GM23248 (cell line): ENCODE data around the gene DIAPH3. TPM values are rescaled to one million over a fixed set of nuclear protein-coding genes. Genes with fewer than 3 reads are reported as not detected.

Experiments
- DNase-seq: peaks from one replicate; pipeline ENCODE4 v3.0.0-alpha.2; 2015
- H2AFZ ChIP-seq: fragments of 200-600 bp; sonication (generic); 2 replicates; pipeline ENCODE4 v1.6.1; 2016; ENCODE audit warnings: antibody characterized with exemption
- H3F3A ChIP-seq: fragments of 200-600 bp; sonication (generic); 2 replicates; pipeline ENCODE4 v1.6.1; 2016; ENCODE audit warnings: mild to moderate bottlenecking, antibody characterized with exemption, mixed run types; ENCODE audit not compliant: insufficient read depth
- H3K27ac ChIP-seq: fragments of 200-600 bp; sonication (generic); 2 replicates; pipeline ENCODE4 v1.5.1; 2016; ENCODE audit warnings: mild to moderate bottlenecking
- H3K27me3 ChIP-seq: fragments of 200-600 bp; sonication (generic); replicated peaks from 2 replicates; pipeline ENCODE4 v1.6.1; 2016; ENCODE audit warnings: mild to moderate bottlenecking; ENCODE audit not compliant: insufficient read depth
- H3K36me3 ChIP-seq: fragments of 200-600 bp; sonication (generic); 2 replicates; pipeline ENCODE4 v1.6.1; 2016; ENCODE audit warnings: low read depth, mild to moderate bottlenecking
- H3K4me1 ChIP-seq: fragments of 200-600 bp; sonication (generic); 2 replicates; pipeline ENCODE4 v1.6.1; 2016; ENCODE audit warnings: mild to moderate bottlenecking; ENCODE audit not compliant: insufficient read depth
- H3K4me2 ChIP-seq: fragments of 200-600 bp; sonication (generic); one replicate; pipeline ENCODE4 v1.6.1; 2016; ENCODE audit warnings: mild to moderate bottlenecking; ENCODE audit not compliant: unreplicated experiment
- H3K4me3 ChIP-seq: fragments of 200-600 bp; sonication (generic); 2 replicates; pipeline ENCODE4 v1.5.1; 2016; ENCODE audit warnings: mild to moderate bottlenecking
- H3K79me2 ChIP-seq: fragments of 200-600 bp; sonication (generic); 2 replicates; pipeline ENCODE4 v1.6.1; 2016; ENCODE audit warnings: mild to moderate bottlenecking; ENCODE audit not compliant: insufficient read depth
- H3K9ac ChIP-seq: fragments of 200-600 bp; sonication (generic); 2 replicates; pipeline ENCODE4 v1.6.1; 2016; ENCODE audit warnings: mild to moderate bottlenecking
- H3K9me2 ChIP-seq: fragments of 200-600 bp; sonication (generic); 2 replicates; pipeline ENCODE4 v1.6.1; 2016; ENCODE audit warnings: mixed run types, mild to moderate bottlenecking, moderate library complexity; ENCODE audit not compliant: insufficient read depth
- H3K9me3 ChIP-seq: fragments of 200-600 bp; sonication (generic); one replicate; pipeline ENCODE4 v1.6.1; 2017; ENCODE audit warnings: low read depth
- H4K20me1 ChIP-seq: fragments of 200-600 bp; sonication (generic); 2 replicates; pipeline ENCODE4 v1.6.0; 2016; ENCODE audit not compliant: insufficient read depth
- EZH2 ChIP-seq: fragments of 200-600 bp; sonication (generic); IDR thresholded peaks from 2 replicates; pipeline ENCODE4 v1.6.1; 2018; ENCODE audit warnings: antibody characterized with exemption, mild to moderate bottlenecking; ENCODE audit not compliant: insufficient read depth, poor library complexity, severe bottlenecking
- EZH2phosphoT487 ChIP-seq: fragments of 200-600 bp; sonication (generic); IDR thresholded peaks from 2 replicates; pipeline ENCODE4 v1.6.1; 2018; ENCODE audit warnings: antibody characterized with exemption, moderate library complexity, mild to moderate bottlenecking, low read depth; ENCODE audit not compliant: insufficient read depth
- WGBS, 2 experiments: methylation state at CpG; one replicate each; pipeline ENCODE4 v1.1.6; 2015 to 2017; ENCODE audit warnings: low lambda C conversion rate in 2 of 2, low coverage in 1 of 2; ENCODE audit errors: missing lambda C conversion rate in 2 of 2; 5-methylcytosine and 5-hydroxymethylcytosine counted together
- in situ Hi-C: fragments of 300-500 bp; cut with MboI; formaldehyde crosslinking; loops from 2 replicates; pipeline ENCODE4 v1.15.0; 2020
- polyA plus RNA-seq: library from polyadenylated mRNA; unstranded; fragments of >200 nt; fragmentation: Nextera tagmentation; extraction: Ambion mirVana; gene quantifications from 2 replicates; pipeline ENCODE4 v1.2.1, GENCODE V29; 2016
- total RNA-seq: library from RNA; depleted of rRNA; stranded (reverse); fragments of >200 nt; shearing (Covaris generic); gene quantifications from 2 replicates; pipeline ENCODE4 v1.2.3, GENCODE V29; 2014

The DIAPH3 gene
- total and polyA plus RNA-seq, 2 experiments from 2014 or later: 12.1 to 18.1 TPM

GRCh38 chr13:59948686-59949085, 215.0 kb downstream of the DIAPH3 start:
- H3K9ac ChIP-seq: no peak overlapping the region
- no peaks in the 10 kb centered on the region for H3F3A ChIP-seq
- H3K4me1 ChIP-seq: peaks cover 9% of the 10 kb centered on the region; the same call in 1 of the 2 replicates
- no peak overlapping the region for H3K27ac ChIP-seq
- H3K79me2 ChIP-seq: no peaks in the 10 kb centered on the region
- H3K36me3 ChIP-seq: no peaks in the 10 kb centered on the region
- TF ChIP-seq EZH2phosphoT487: no peak
- TF ChIP-seq EZH2: no peak
- H3K4me3 ChIP-seq: no peak overlapping the region
- DNase-seq: no peak
- H4K20me1 ChIP-seq: no peaks in the 10 kb centered on the region
- no peaks in the 10 kb centered on the region for H3K9me2 ChIP-seq
- no peak overlapping the region for H3K4me2 ChIP-seq
- H3K9me3 ChIP-seq: no peaks in the 10 kb centered on the region
- no peaks in the 10 kb centered on the region for H3K27me3 ChIP-seq
- H2AFZ ChIP-seq: no peak overlapping the region
- in situ Hi-C loops: no loop called here

DNA sequence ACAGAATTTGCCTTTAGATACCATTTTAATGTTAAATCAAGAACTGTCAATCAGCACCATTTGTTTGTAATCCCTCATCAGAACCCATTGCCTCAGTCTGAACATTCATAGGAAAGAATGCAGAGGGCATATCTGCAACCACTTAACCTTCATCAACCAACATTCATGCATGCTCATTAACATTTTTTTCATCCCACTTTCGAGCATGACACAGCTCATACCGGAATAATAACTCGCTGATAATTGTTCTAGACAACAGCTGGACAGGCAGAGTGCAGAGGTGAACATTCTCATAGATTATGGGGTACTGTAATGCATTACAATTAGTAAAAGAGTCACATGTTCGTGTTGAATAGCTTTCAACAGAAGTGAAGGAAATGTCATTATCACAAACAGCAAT, 216.8 kb downstream of the DIAPH3 start:
- Histone ChIP-seq H3K4me3 (no peak overlapping the region), H4K20me1 (no peaks in the 10 kb centered on the region), H3K36me3 (no peaks in the 10 kb centered on the region), H3F3A (no peaks in the 10 kb centered on the region), H3K79me2 (no peaks in the 10 kb centered on the region), H2AFZ (no peak overlapping the region), H3K9me2 (no peaks in the 10 kb centered on the region), H3K4me1 (peaks cover 9% of the 10 kb centered on the region; the same call in 1 of the 2 replicates), H3K27ac (no peak overlapping the region), H3K9me3 (no peaks in the 10 kb centered on the region), H3K4me2 (no peak overlapping the region), H3K9ac (no peak overlapping the region), H3K27me3 (no peaks in the 10 kb centered on the region)
- WGBS, 2 experiments: 64 to 65% methylated on average over 4 of the region's 4 CpGs
- peak; percentile 17 for DNase-seq
- TF ChIP-seq EZH2 (no peak), EZH2phosphoT487 (peak; percentile 78; the same call in 1 of the 2 replicates)
- in situ Hi-C loops: no loop called here

GRCh38 chr13:59931621-59932020, 232.1 kb downstream of the DIAPH3 start:
- Histone ChIP-seq H2AFZ (no peak overlapping the region), H3K9ac (no peak overlapping the region), H3K9me3 (no peaks in the 10 kb centered on the region), H3F3A (no peaks in the 10 kb centered on the region), H3K4me2 (no peak overlapping the region), H3K27ac (no peak overlapping the region), H3K9me2 (no peaks in the 10 kb centered on the region; the same call in 1 of the 2 replicates), H3K4me1 (no peaks in the 10 kb centered on the region), H3K27me3 (no peaks in the 10 kb centered on the region), H3K36me3 (no peaks in the 10 kb centered on the region), H3K79me2 (no peaks in the 10 kb centered on the region), H3K4me3 (no peak overlapping the region), H4K20me1 (no peaks in the 10 kb centered on the region)
- DNase-seq: no peak
- in situ Hi-C loops: no loop called here
- WGBS, 2 experiments: 95 to 100% methylated on average over 1 of the region's 1 CpG
- no peak for TF ChIP-seq EZH2phosphoT487
- no peak for TF ChIP-seq EZH2

GRCh38 chr13:59924256-59924655, 239.5 kb downstream of the DIAPH3 start:
- in situ Hi-C loops: loop anchor here (25.0 kb wide), 1 partner anchor 537 kb away; no protein-coding TSS in a partner anchor
- no peaks in the 10 kb centered on the region for H3F3A ChIP-seq
- H4K20me1 ChIP-seq: no peaks in the 10 kb centered on the region
- H3K36me3 ChIP-seq: no peaks in the 10 kb centered on the region
- H3K9me3 ChIP-seq: no peaks in the 10 kb centered on the region
- H3K9me2 ChIP-seq: no peaks in the 10 kb centered on the region; the same call in 1 of the 2 replicates
- no peak overlapping the region for H3K9ac ChIP-seq
- TF ChIP-seq EZH2phosphoT487 (no peak), EZH2 (no peak)
- 91 to 100% methylated on average over 1 of the region's 1 CpG for WGBS, 2 experiments
- no peak for DNase-seq
- no peak overlapping the region for H2AFZ ChIP-seq
- H3K79me2 ChIP-seq: no peaks in the 10 kb centered on the region
- no peaks in the 10 kb centered on the region for H3K27me3 ChIP-seq
- H3K4me1 ChIP-seq: no peaks in the 10 kb centered on the region
- no peak overlapping the region for H3K27ac ChIP-seq
- H3K4me3 ChIP-seq: no peak overlapping the region
- no peak overlapping the region for H3K4me2 ChIP-seq

DNA sequence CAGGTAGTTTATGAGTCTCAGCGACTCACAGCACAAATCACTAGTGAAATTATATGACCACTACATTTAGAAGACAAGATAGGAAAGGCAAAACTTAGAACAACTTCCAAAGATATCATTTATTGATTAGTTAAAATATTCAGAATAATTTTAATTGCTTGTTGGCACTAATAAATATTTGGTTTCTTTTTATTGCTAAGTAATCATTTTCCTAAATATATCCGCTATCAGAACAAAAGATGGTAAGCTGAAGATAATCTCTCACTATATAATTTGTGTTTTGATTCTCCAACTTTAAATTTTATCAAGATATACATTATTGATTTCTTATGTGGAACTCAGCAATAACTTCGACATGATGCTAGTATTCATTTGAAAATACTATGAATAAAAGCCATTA, 248.5 kb downstream of the DIAPH3 start:
- no peaks in the 10 kb centered on the region for H3K79me2 ChIP-seq
- in situ Hi-C loops: loop anchor here (25.0 kb wide), 1 partner anchor 528 kb away; no protein-coding TSS in a partner anchor
- no peaks in the 10 kb centered on the region for H3K9me2 ChIP-seq
- no peaks in the 10 kb centered on the region for H4K20me1 ChIP-seq
- no peak for DNase-seq
- TF ChIP-seq EZH2 (no peak), EZH2phosphoT487 (no peak)
- no peaks in the 10 kb centered on the region for H3K9me3 ChIP-seq
- no peak overlapping the region for H3K4me2 ChIP-seq
- WGBS, 2 experiments: 96 to 99% methylated on average over 3 of the region's 3 CpGs
- H2AFZ ChIP-seq: no peak overlapping the region
- H3K4me3 ChIP-seq: no peak overlapping the region
- H3F3A ChIP-seq: no peaks in the 10 kb centered on the region
- no peaks in the 10 kb centered on the region for H3K27me3 ChIP-seq
- no peak overlapping the region for H3K9ac ChIP-seq
- 0 out of 2 replicates have a peak, but pooled peaks cover 8% of the 10 kb centered on the region for H3K4me1 ChIP-seq
- no peaks in the 10 kb centered on the region for H3K36me3 ChIP-seq
- no peak overlapping the region for H3K27ac ChIP-seq
